SKM-1 (cell line): ENCODE measurements around the gene PREX1.
A peak's percentile ranks its signal among the peaks of the same experiment; 100 is the strongest.

Experiments used
- DNase-seq: peaks from one replicate; lab custom pipeline; 2025; ENCODE audit not compliant: unreplicated experiment; lab: John Stamatoyannopoulos, UW

The PREX1 gene

GRCh38 chr20:48687117-48687800 is 140.5 kb downstream of the PREX1 start:
- no peak for DNase-seq

- no peak for DNase-seq
These were observed 141.3 kb downstream of the PREX1 start for GRCh38 chr20:48686238-48687116.

- no peak for DNase-seq
These were observed 142.5 kb downstream of the PREX1 start for GRCh38 chr20:48685300-48685699.

GRCh38 chr20:48684501-48685041 is 143.2 kb downstream of the PREX1 start:
- no peak for DNase-seq

GRCh38 chr20:48683467-48684175 is 144.2 kb downstream of the PREX1 start:
- DNase-seq, result no peak

- no peak for DNase-seq
These were observed 145.1 kb downstream of the PREX1 start for GRCh38 chr20:48682529-48683363.

GRCh38 chr20:48681873-48682426 is 145.8 kb downstream of the PREX1 start:
- DNase-seq, result no peak

- DNase-seq, result no peak
These were observed 146.5 kb downstream of the PREX1 start for GRCh38 chr20:48681201-48681872.

GRCh38 chr20:48680650-48681049 is 147.1 kb downstream of the PREX1 start:
- no peak for DNase-seq

GRCh38 chr20:48679599-48679998 is 148.2 kb downstream of the PREX1 start:
- DNase-seq, result no peak

- DNase-seq, result no peak
These were observed 148.8 kb downstream of the PREX1 start for GRCh38 chr20:48679011-48679410.

GRCh38 chr20:48678421-48678820 is 149.4 kb downstream of the PREX1 start:
- no peak for DNase-seq

- DNase-seq, result no peak
These were observed 150.9 kb downstream of the PREX1 start for GRCh38 chr20:48676795-48677460.

GRCh38 chr20:48676125-48676524 is 151.7 kb downstream of the PREX1 start:
- DNase-seq, result no peak

GRCh38 chr20:48674461-48674860 is 153.3 kb downstream of the PREX1 start:
- DNase-seq, result no peak

- DNase-seq, result peak; percentile 49
These were observed 154.3 kb downstream of the PREX1 start for GRCh38 chr20:48673507-48673906.

GRCh38 chr20:48672324-48672723 is 155.5 kb downstream of the PREX1 start:
- DNase-seq, result no peak

- no peak for DNase-seq
These were observed 156.7 kb downstream of the PREX1 start for GRCh38 chr20:48671141-48671540.

GRCh38 chr20:48669946-48670605 is 157.7 kb downstream of the PREX1 start:
- peak; percentile 24 for DNase-seq
